ENCODE measurements around the gene BAIAP2L1. TPM values are rescaled to one million over a fixed set of nuclear protein-coding genes. Genes with fewer than 3 reads are reported as not detected.
A peak's percentile ranks its signal among the peaks of the same experiment; 100 is the strongest.

The BAIAP2L1 gene
- total and polyA plus RNA-seq, 2 of the 8 experiments (the other 6 are each of a cell fraction or from before 2014, with no cell fraction given): 19.2 to 42.9 TPM

GRCh38 chr7:98266840-98267239 is 134.1 kb downstream of the BAIAP2L1 start:
- Histone ChIP-seq H3K36me3 (ENCODE audit: control insufficient read depth in 2 of 4, insufficient read depth in 4 of 4, low read length in 3 of 4) (no peaks in the 10 kb centered on the region), H3K4me2 (ENCODE audit: insufficient read depth in 1 of 2, low read depth in 2 of 2, low read length in 2 of 2) (no peak overlapping the region), H2BK15ac (ENCODE audit: low read length) (no peak overlapping the region), H3K4me3 (ENCODE audit: extremely low read depth in 1 of 4, insufficient read depth in 2 of 4, low read depth in 3 of 4, low read length in 4 of 4) (no peak overlapping the region), H2BK5ac (ENCODE audit: low read depth, low read length) (no peak overlapping the region), H3K4me1 (replicated peaks in 1 of 4; ENCODE audit: control insufficient read depth in 3 of 4, insufficient read depth in 4 of 4, low read length in 3 of 4) (no peaks in the 10 kb centered on the region), H3K79me1 (ENCODE audit: low read depth, low read length) (no peaks in the 10 kb centered on the region; the same call in 1 of the 2 replicates), H3K9ac (replicated peaks in 1 of 4; ENCODE audit: extremely low read depth in 1 of 4, low read depth in 3 of 4, low read length in 3 of 4) (no peak overlapping the region), H4K5ac (ENCODE audit: insufficient read length, low read depth, low read length) (no peak overlapping the region), H3K9me3 (ENCODE audit: insufficient read depth in 2 of 2, low read depth in 1 of 2, low read length in 1 of 2) (no peaks in the 10 kb centered on the region), H2BK12ac (ENCODE audit: low read depth, low read length) (no peak overlapping the region), H3K23me2 (ENCODE audit: low read depth, low read length) (no peaks in the 10 kb centered on the region), H3K4ac (replicated peaks; ENCODE audit: insufficient read length, low read depth, low read length) (no peak overlapping the region), H2BK120ac (replicated peaks; ENCODE audit: low read depth, low read length) (no peak overlapping the region), H2AFZ (ENCODE audit: low read length) (no peak overlapping the region), H2BK20ac (ENCODE audit: low read length) (no peak overlapping the region), H3K23ac (ENCODE audit: insufficient read length) (no peak overlapping the region), H3K14ac (ENCODE audit: insufficient read length) (no peak overlapping the region), H3K27me3 (replicated peaks in 1 of 4; ENCODE audit: control insufficient read depth in 3 of 4, extremely low read depth in 1 of 4, insufficient read depth in 3 of 4, low read length in 3 of 4) (no peaks in the 10 kb centered on the region), H2AK5ac (ENCODE audit: low read depth, low read length) (no peak overlapping the region), H3K56ac (replicated peaks; ENCODE audit: insufficient read length, low read depth, low read length) (no peak overlapping the region), H3K18ac (ENCODE audit: extremely low read depth, low read length) (no peak overlapping the region), H3K79me2 (ENCODE audit: control insufficient read depth in 1 of 2, insufficient read depth in 2 of 2, low read length in 2 of 2) (no peaks in the 10 kb centered on the region), H3K27ac (ENCODE audit: low read depth, low read length) (no peak overlapping the region), H4K8ac (ENCODE audit: extremely low read depth, insufficient read depth, low read length) (no peak overlapping the region), H4K91ac (replicated peaks; ENCODE audit: insufficient read length, low read length) (no peak overlapping the region), H4K20me1 (replicated peaks in 1 of 2; ENCODE audit: control insufficient read depth in 1 of 2, insufficient read depth in 2 of 2, low read length in 2 of 2) (no peaks in the 10 kb centered on the region)
- DNase-seq (ENCODE audit: low read depth in 1 of 2, low spot score in 2 of 2): no peak
- 44% methylated on average over 2 of the region's 2 CpGs; no CpG with 5 or more reads in 1 of the 2 experiments for WGBS, 2 experiments (ENCODE audit: extremely low coverage in 1 of 2, insufficient coverage in 1 of 2, insufficient read length in 1 of 2, insufficient replicate concordance in 2 of 2, low coverage in 1 of 2, low lambda C conversion rate in 2 of 2, missing lambda C conversion rate in 1 of 2)
- POLR2A ChIA-PET (ENCODE audit: partially characterized antibody): interaction anchor here (0.8 to 2.4 kb wide), 3 partner anchors 8 to 32 kb away, joined by 4 to 8 read pairs (median 4); no protein-coding TSS in a partner anchor
- FAIRE-seq: no peak
- CTCF ChIA-PET (ENCODE audit: partially characterized antibody): interaction anchor here (0.7 to 1.7 kb wide), 9 partner anchors 8 to 543 kb away, joined by 3 to 4 read pairs (median 3); no protein-coding TSS in a partner anchor
- TF ChIP-seq JUN (IDR thresholded peaks at IDR 0.05; ENCODE audit: low read depth, low read length) (no peak), CTCF (IDR thresholded peaks at IDR 0.05; ENCODE audit: control extremely low read depth in 1 of 3, insufficient read depth in 1 of 3, low read depth in 1 of 3, low read length in 3 of 3) (peak; percentile 8 to 16 (median 11); a peak in 2 of 4 replicates), TAF1 (IDR thresholded peaks at IDR 0.05; ENCODE audit: low read depth, low read length) (no peak), RAD21 (IDR thresholded peaks at IDR 0.05 in 1 of 2, conservative IDR thresholded peaks at IDR 0.05 in 1 of 2; ENCODE audit: low read depth in 2 of 2, low read length in 2 of 2) (peak; percentile 11 to 30; a peak in 1 of 4 replicates), KDM5A (IDR thresholded peaks at IDR 0.05; ENCODE audit: low read length) (no peak), USF2 (IDR thresholded peaks at IDR 0.05; ENCODE audit: low read length) (no peak), SRF (IDR thresholded peaks at IDR 0.05; ENCODE audit: low read depth, low read length) (no peak), TCF12 (IDR thresholded peaks at IDR 0.05; ENCODE audit: low read depth, low read length) (no peak), POLR2A (IDR thresholded peaks at IDR 0.05; ENCODE audit: control extremely low read depth in 1 of 2, low read depth in 2 of 2, low read length in 2 of 2) (no peak), TBP (IDR thresholded peaks at IDR 0.05; ENCODE audit: low read depth, low read length) (no peak)
